Esophagus muscularis mucosa (tissue), 3 donors: ENCODE results near the gene MUC2.

ENCODE experiments used
- POLR2AphosphoS5 ChIP-seq, 2 donors: sonication (generic); formaldehyde crosslinking; IDR thresholded peaks; one replicate each; pipeline ENCODE4 v1.6.1; 2017; ENCODE audit warnings: antibody characterized with exemption in 2 of 2
- TF ChIP-seq, protein P1 (sequence below), 3 experiments: fragments of 200-600 bp in 2 of 3; fragments of 450-650 bp in 1 of 3; sonication (generic) in 2 of 3; IDR thresholded peaks; one replicate each; pipeline ENCODE4 v1.5.1; 2017 to 2019; ENCODE audit warnings: antibody characterized with exemption in 3 of 3, mild to moderate bottlenecking in 2 of 3, moderate library complexity in 1 of 3

DNA sequence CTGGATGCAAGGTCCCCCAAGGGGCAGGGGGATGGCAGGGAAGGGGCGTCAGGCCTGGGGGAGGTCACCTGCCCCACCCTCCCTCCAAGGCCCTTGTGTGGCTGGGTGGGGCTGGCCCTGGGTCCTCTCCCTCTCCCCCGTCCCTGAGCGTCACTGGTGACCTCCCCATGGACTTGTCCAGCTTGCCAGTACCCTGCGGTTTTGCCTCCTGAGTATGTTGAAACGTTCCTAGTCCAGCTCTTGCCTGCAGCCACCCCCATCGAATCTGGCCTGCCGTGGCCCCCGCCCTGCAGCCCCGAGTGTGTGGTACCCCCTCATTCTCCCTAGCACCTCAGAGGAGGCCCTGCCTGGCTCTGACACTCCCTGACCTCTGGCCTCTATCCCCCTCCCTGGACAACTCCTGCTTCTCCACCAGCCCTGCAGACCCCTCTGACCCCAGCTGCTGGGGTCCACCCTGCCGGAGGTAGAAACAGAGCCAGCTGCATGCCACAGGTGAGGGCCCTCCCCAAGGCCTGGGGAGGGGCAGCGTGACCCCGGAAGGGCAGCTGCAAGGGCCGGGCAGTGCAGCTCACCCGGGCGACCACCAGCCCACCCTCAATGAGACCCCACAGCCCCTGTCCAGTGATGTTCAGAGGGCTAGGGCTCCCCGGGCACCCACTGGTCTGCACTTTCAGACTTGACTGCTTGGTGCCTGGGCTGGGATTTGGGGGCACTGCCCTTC is 34.1 kb upstream of the MUC2 start:
- TF ChIP-seq, protein P1, sequence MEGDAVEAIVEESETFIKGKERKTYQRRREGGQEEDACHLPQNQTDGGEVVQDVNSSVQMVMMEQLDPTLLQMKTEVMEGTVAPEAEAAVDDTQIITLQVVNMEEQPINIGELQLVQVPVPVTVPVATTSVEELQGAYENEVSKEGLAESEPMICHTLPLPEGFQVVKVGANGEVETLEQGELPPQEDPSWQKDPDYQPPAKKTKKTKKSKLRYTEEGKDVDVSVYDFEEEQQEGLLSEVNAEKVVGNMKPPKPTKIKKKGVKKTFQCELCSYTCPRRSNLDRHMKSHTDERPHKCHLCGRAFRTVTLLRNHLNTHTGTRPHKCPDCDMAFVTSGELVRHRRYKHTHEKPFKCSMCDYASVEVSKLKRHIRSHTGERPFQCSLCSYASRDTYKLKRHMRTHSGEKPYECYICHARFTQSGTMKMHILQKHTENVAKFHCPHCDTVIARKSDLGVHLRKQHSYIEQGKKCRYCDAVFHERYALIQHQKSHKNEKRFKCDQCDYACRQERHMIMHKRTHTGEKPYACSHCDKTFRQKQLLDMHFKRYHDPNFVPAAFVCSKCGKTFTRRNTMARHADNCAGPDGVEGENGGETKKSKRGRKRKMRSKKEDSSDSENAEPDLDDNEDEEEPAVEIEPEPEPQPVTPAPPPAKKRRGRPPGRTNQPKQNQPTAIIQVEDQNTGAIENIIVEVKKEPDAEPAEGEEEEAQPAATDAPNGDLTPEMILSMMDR (IDR thresholded peaks at IDR 0.05): no peak
- no peak for TF ChIP-seq POLR2AphosphoS5 (IDR thresholded peaks at IDR 0.05)
